ENCODE data around the gene FSD2. TPM values are rescaled to one million over a fixed set of nuclear protein-coding genes. Genes with fewer than 3 reads are reported as not detected.

FSD2 gene
- total RNA-seq, 1 donor from 2014 or later, result not detected

DNA sequence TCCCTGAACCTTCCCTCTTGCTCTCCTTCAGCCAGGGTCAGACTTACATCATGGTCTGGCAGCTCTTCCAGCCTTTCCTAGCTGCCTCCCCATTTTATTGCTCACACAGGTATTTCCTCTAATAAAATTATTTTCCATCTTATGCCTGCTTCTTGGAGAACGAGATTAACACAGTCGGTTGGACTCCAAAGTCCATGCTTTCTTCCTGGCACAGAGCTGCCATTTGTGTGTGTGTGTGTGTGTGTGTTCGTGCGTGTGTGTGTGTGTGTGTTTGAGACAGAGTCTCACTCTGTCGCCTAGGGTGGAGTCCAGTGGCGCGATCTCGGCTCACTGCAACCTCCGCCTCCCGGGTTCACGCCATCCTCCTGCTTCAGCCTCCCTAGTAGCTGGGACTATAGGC lies 15.5 kb downstream of the FSD2 start:
- no peak overlapping the region for H3K4me3 Mint-ChIP-seq (ENCODE audit: low read depth)
- peaks cover 1% of the 10 kb centered on the region for H3K36me3 Mint-ChIP-seq (ENCODE audit: insufficient read depth)
- TF ChIP-seq, protein P1, sequence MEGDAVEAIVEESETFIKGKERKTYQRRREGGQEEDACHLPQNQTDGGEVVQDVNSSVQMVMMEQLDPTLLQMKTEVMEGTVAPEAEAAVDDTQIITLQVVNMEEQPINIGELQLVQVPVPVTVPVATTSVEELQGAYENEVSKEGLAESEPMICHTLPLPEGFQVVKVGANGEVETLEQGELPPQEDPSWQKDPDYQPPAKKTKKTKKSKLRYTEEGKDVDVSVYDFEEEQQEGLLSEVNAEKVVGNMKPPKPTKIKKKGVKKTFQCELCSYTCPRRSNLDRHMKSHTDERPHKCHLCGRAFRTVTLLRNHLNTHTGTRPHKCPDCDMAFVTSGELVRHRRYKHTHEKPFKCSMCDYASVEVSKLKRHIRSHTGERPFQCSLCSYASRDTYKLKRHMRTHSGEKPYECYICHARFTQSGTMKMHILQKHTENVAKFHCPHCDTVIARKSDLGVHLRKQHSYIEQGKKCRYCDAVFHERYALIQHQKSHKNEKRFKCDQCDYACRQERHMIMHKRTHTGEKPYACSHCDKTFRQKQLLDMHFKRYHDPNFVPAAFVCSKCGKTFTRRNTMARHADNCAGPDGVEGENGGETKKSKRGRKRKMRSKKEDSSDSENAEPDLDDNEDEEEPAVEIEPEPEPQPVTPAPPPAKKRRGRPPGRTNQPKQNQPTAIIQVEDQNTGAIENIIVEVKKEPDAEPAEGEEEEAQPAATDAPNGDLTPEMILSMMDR (IDR thresholded peaks at IDR 0.05; ENCODE audit: unreplicated experiment), result no peak
- no peak overlapping the region for H3K27ac Mint-ChIP-seq
- peaks cover 4% of the 10 kb centered on the region for H3K27me3 Mint-ChIP-seq
- no peak for DNase-seq (ENCODE audit: low spot score, unreplicated experiment)
- H3K9me3 Mint-ChIP-seq (ENCODE audit: low read depth), result peaks cover 15% of the 10 kb centered on the region
- no peaks in the 10 kb centered on the region for H3K4me1 Mint-ChIP-seq (ENCODE audit: low read depth)

- Mint-ChIP-seq H3K27ac (no peak overlapping the region), H3K9me3 (ENCODE audit: low read depth) (peaks cover 15% of the 10 kb centered on the region), H3K4me3 (ENCODE audit: low read depth) (no peak overlapping the region), H3K27me3 (peaks cover 6% of the 10 kb centered on the region), H3K36me3 (ENCODE audit: insufficient read depth) (peaks cover 1% of the 10 kb centered on the region), H3K4me1 (ENCODE audit: low read depth) (no peaks in the 10 kb centered on the region)
- DNase-seq (ENCODE audit: low spot score, unreplicated experiment), result no peak
- TF ChIP-seq, protein P1 (IDR thresholded peaks at IDR 0.05; ENCODE audit: unreplicated experiment), result no peak
Measured at GRCh38 chr15:82789491-82789890, 16.4 kb downstream of the FSD2 start.

DNA sequence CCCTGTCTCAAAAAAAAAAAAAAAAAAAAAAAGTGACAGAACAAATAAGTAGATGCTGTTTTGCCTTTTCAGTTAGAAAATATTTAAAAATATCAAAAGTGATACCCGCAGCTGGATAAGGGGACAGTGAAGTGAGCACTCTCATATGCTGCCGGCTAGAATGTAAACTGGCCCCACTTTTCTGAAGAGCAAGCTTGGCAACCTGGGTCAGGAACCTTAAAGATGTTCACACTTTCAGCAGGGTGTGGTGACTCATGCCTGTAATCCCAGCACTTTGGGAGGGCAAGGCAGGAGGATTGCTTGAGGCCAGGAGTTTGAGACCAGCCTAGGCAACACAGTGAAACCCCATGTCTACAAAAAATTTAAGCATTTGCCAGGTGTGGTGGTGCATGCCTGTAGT lies 17.4 kb downstream of the FSD2 start:
- TF ChIP-seq, protein P1 (IDR thresholded peaks at IDR 0.05; ENCODE audit: unreplicated experiment), result no peak
- Mint-ChIP-seq H3K4me3 (ENCODE audit: low read depth) (no peak overlapping the region), H3K27ac (no peak overlapping the region), H3K4me1 (ENCODE audit: low read depth) (no peaks in the 10 kb centered on the region), H3K27me3 (peaks cover 6% of the 10 kb centered on the region), H3K36me3 (ENCODE audit: insufficient read depth) (peaks cover 1% of the 10 kb centered on the region), H3K9me3 (ENCODE audit: low read depth) (peaks cover 7% of the 10 kb centered on the region)
- no peak for DNase-seq (ENCODE audit: low spot score, unreplicated experiment)

DNA sequence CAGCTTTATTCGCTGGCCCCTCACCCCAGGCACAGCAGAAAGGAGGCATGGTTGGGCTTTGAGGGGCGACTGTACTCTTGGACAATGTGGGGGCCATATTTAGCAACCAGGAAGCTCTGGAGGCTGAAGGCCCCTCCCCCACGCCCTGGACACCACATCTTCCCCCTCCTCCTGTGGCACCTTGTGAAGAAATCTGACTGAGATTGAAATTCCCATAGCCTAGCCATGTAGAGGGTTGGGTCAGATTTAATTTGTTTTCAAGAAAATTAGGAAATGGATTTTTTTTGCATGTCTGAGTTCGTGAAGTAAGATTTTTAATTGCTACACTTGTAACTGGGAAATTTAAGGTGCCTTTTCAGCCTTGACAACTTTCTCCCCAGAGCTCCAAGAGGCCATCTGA lies 24.5 kb downstream of the FSD2 start:
- TF ChIP-seq, protein P1 (IDR thresholded peaks at IDR 0.05; ENCODE audit: unreplicated experiment), result no peak
- Mint-ChIP-seq H3K4me1 (ENCODE audit: low read depth) (no peaks in the 10 kb centered on the region), H3K4me3 (ENCODE audit: low read depth) (no peak overlapping the region), H3K27ac (no peak overlapping the region), H3K27me3 (peaks cover 6% of the 10 kb centered on the region), H3K36me3 (ENCODE audit: insufficient read depth) (no peaks in the 10 kb centered on the region), H3K9me3 (ENCODE audit: low read depth) (peaks cover 6% of the 10 kb centered on the region)
- no peak for DNase-seq (ENCODE audit: low spot score, unreplicated experiment)

- H3K4me3 Mint-ChIP-seq (ENCODE audit: low read depth), result no peak overlapping the region
- DNase-seq (ENCODE audit: low spot score, unreplicated experiment), result no peak
Measured at GRCh38 chr15:82778755-82779154, 27.1 kb downstream of the FSD2 start.

More at GRCh38 chr15:82778755-82779154, 27.1 kb downstream of the FSD2 start:
- Mint-ChIP-seq H3K36me3 (ENCODE audit: insufficient read depth) (no peaks in the 10 kb centered on the region), H3K4me1 (ENCODE audit: low read depth) (no peaks in the 10 kb centered on the region), H3K27me3 (no peaks in the 10 kb centered on the region), H3K27ac (no peak overlapping the region), H3K9me3 (ENCODE audit: low read depth) (peaks cover 6% of the 10 kb centered on the region)
- TF ChIP-seq, protein P1 (IDR thresholded peaks at IDR 0.05; ENCODE audit: unreplicated experiment), result no peak
